Activated CD4-positive, alpha-beta T cell treated with anti-CD3 and anti-CD28 coated beads for 48 hours (primary cell): Measurements from ENCODE around the gene NBDY.
"Not testable (repeated sequence)": the region's sequence is repeated elsewhere in the genome, so short reads cannot be mapped to it uniquely, and the experiment has no call there.

ENCODE experiments used
- DNase-seq: peaks from one replicate; pipeline ENCODE4 v3.0.0-alpha.2; 2020

Gene NBDY

GRCh38 chrX:56764975-56765791 is 36.1 kb downstream of the NBDY start:
- peak; percentile 18 for DNase-seq

DNA sequence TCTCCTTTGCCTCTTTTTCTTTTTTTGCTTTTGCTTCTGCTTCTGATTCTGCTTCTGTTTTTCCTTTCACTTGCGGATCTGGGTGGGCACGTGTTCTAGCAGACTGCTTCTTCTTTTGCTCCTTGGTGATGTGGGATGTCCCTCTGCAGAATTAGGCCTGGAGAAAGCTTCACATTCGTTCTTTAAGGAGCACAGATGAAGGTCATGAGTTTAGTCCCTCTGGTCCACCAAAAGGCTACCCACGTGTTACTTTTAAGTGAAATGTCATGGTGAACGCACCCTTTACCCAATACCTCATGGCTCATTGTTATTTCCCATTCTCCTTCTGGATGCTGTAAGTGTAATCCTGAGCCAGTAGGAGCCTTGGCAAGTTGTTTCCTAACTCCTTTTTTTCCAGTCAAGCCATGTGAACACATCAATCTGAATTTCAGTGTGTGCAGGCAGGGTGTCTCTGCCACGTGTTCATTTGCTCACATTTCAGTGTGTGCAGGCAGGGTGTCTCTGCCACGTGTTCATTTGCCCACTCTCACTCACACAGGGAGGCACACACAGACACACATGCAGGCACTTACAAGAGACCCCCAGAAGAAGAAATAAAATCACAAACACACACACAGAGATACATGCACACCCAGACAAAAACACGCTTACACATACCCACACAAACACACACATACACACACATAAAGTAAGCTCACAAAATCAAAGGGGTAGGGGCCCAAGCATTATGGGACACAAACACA is 36.9 kb downstream of the NBDY start:
- DNase-seq: no peak

GRCh38 chrX:56766554-56767347 is 37.7 kb downstream of the NBDY start:
- DNase-seq: no peak

GRCh38 chrX:56767348-56768119 is 38.5 kb downstream of the NBDY start:
- not testable (repeated sequence) for DNase-seq

DNA sequence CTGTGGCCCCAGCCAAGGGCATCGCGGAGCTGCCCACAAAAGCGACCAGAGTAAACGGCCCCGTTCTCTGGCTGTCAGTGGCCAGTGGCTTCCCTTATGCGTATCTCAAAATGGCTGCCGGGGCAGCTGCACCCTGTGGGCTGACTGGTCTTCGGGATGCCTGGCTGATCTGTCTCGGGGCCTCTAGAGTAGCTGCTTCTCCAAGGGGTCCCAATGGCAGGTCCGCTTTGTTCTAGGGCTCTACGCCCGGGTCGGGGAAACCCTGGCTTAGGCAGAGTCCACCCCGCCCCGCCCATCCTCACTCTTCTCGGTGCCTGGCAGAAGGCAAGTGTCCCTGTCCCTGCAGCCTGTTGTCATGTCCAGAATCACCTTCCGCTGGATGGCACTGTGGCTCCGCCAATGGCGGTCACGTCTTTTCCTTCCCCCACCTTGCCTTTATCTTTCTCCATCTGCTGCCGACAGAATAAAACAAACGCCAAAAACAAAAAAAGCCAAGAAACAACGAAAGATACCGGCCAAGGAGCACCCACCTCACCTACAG is 39.1 kb downstream of the NBDY start:
- not testable (repeated sequence) for DNase-seq

- not testable (repeated sequence) for DNase-seq
Measured at GRCh38 chrX:56772675-56773521, 43.9 kb downstream of the NBDY start.

DNA sequence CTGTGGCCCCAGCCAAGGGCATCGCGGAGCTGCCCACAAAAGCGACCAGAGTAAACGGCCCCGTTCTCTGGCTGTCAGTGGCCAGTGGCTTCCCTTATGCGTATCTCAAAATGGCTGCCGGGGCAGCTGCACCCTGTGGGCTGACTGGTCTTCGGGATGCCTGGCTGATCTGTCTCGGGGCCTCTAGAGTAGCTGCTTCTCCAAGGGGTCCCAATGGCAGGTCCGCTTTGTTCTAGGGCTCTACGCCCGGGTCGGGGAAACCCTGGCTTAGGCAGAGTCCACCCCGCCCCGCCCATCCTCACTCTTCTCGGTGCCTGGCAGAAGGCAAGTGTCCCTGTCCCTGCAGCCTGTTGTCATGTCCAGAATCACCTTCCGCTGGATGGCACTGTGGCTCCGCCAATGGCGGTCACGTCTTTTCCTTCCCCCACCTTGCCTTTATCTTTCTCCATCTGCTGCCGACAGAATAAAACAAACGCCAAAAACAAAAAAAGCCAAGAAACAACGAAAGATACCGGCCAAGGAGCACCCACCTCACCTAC is 44.5 kb downstream of the NBDY start:
- not testable (repeated sequence) for DNase-seq

- DNase-seq: not testable (repeated sequence)
Measured at GRCh38 chrX:56778099-56778923, 49.3 kb downstream of the NBDY start.

- DNase-seq: not testable (repeated sequence)
Measured at GRCh38 chrX:56778924-56779468, 50.0 kb downstream of the NBDY start.

DNA sequence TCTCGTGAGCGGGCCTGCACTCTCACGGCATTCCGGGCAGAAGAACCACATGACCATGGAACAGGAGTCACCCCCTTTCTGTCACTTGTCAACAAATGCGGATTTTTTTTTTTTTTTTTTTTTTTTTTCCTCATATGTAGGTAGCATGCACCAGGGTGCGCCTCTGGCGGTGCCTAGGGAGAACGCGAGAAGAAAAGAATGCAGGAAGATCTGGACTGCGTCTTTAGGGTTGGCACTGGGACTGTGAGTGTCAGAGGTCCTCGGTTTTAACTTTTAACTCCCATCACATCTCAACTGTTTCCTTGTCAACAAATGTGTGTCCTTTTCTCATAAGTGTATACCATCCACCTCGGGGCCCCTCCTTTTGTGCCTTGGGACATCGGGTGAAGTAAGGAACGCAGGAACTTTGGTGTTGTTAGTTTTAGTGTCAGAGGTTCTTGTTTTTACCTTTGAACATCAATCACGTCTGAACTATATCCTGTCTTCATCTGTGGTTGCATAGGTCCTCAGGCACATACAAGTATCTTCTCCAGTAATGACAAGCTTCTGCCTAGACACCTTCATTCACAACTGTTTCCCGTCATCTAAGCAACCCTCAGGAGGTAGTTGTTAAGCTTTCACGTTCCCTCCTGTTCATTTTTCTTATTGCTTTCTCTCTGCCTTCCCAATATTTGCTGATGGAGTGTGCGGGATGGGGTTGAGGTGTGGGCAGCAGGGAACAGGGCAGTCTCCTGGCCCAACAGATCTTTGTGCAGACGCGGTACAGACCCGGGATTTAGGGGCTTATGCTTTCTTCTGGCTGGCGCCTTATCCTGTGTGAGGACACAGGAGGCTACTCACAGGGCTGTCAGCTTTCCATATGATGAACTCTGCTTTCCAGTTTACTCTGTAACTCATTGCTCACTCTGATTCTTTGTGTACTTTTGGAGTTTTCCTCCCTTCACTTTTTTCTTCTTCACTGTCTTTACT is 51.9 kb downstream of the NBDY start:
- not testable (repeated sequence) for DNase-seq

GRCh38 chrX:56782352-56782751 is 53.3 kb downstream of the NBDY start:
- no peak for DNase-seq

DNA sequence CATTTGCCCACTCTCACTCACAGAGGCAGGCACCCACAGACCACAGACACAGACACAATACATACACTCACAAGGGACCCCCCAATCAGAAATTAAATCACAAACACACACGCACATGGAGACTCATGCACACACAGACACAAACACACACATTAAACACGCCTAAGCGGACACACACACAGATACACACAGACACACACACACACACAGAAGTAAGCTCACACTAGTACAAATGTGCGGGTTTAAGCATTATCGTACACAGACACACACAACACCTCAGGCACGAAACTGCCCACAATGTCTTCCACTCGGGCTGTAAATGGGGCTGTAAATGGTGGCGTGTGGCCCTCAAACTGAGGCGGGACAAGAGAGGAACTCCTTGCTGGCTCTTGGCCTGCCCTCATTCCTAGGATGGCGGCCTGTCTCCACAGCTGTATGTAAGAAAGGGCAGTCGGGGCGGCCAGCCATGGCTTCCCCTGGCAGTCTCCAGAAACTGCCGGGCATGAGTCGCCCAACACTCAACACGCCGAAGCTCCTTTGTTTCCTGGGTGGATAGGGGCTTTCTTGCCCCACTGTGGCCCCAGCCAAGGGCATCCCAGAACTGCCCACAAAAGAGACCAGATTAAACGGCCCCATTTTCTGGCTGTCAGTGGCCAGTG is 53.9 kb downstream of the NBDY start:
- DNase-seq: no peak

GRCh38 chrX:56783450-56783831 is 54.4 kb downstream of the NBDY start:
- no peak for DNase-seq

- no peak for DNase-seq
Measured at GRCh38 chrX:56783996-56784620, 55.1 kb downstream of the NBDY start.

DNA sequence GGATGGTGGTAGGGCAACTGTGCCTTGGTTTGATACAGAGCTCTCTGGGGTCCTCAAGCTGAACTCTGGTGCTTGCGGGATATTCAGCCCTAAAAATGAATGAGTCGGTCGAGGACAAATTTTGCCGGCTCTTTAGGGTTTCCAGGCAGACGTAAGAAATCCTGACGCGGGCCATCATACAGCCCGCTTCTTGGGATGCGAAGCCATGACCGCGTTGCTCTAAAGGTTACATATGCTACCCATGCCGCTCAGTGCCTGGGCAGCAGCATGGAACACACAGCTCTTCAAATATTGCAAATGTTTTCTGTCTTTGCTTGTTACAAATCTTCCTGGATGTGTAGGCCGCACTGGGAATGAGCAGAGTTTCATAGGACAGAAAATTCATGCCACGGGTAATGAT is 55.6 kb downstream of the NBDY start:
- no peak for DNase-seq

DNA sequence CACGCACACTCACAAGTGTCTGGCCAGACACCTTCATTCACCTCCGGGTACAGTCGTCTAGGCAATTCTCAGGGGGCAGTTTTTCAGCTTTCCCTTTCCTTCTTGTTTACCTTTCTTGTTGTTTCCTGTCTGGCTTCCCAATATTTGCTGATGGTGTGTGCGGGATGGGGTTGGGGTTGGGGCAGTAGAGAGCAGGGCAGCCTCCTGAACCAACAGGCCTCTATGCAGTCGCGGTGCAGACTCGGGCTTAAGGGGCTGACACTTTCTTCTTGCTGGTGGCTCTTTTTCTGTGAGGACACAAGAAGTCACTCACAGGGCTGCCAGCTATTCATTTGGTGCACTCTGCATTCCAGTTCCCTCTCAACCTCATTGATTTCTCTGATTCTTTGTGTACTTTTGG is 56.4 kb downstream of the NBDY start:
- DNase-seq: no peak
